ENCODE measurements around the gene HS3ST6.
"Not testable (repeated sequence)": the region's sequence is repeated elsewhere in the genome, so short reads cannot be mapped to it uniquely, and the experiment has no call there.

Gene HS3ST6

GRCh38 chr16:1946495-1947368 is 28.5 kb upstream of the HS3ST6 start:
- no peak for DNase-seq (ENCODE audit: low spot score)

GRCh38 chr16:1945559-1946391 is 27.6 kb upstream of the HS3ST6 start:
- no peak for DNase-seq (ENCODE audit: low spot score)

- no peak for DNase-seq (ENCODE audit: low spot score)
These were observed 26.5 kb upstream of the HS3ST6 start for GRCh38 chr16:1944612-1945199.

GRCh38 chr16:1942810-1943726 is 24.9 kb upstream of the HS3ST6 start, which contains the start of gene MSRB1:
TSS of gene MSRB1 (minus strand) at chr16:1943199. CDS start at chr16:1943156, 43 bp downstream.
- peak; percentile 100 for DNase-seq (ENCODE audit: low spot score)

GRCh38 chr16:1942047-1942809 is 24.0 kb upstream of the HS3ST6 start:
- no peak for DNase-seq (ENCODE audit: low spot score)

- DNase-seq (ENCODE audit: low spot score): no peak
These were observed 23.2 kb upstream of the HS3ST6 start for GRCh38 chr16:1941162-1942046.

- DNase-seq (ENCODE audit: low spot score): no peak
These were observed 22.3 kb upstream of the HS3ST6 start for GRCh38 chr16:1940273-1941161.

GRCh38 chr16:1939833-1940232 is 21.6 kb upstream of the HS3ST6 start:
- DNase-seq (ENCODE audit: low spot score): not testable (repeated sequence)

GRCh38 chr16:1938910-1939309 is 20.7 kb upstream of the HS3ST6 start:
- DNase-seq (ENCODE audit: low spot score): no peak

- DNase-seq (ENCODE audit: low spot score): no peak
These were observed 20.1 kb upstream of the HS3ST6 start for GRCh38 chr16:1938316-1938715.

GRCh38 chr16:1936945-1937479 is 18.8 kb upstream of the HS3ST6 start:
- no peak for DNase-seq (ENCODE audit: low spot score)

GRCh38 chr16:1933097-1933661 is 15.0 kb upstream of the HS3ST6 start:
- no peak for DNase-seq (ENCODE audit: low spot score)

GRCh38 chr16:1932050-1933028 is 14.1 kb upstream of the HS3ST6 start:
- no peak for DNase-seq (ENCODE audit: low spot score)

- DNase-seq (ENCODE audit: low spot score): no peak
These were observed 12.1 kb upstream of the HS3ST6 start for GRCh38 chr16:1930338-1930720.

GRCh38 chr16:1929578-1930337 is 11.5 kb upstream of the HS3ST6 start:
- DNase-seq (ENCODE audit: low spot score): peak; percentile 98

GRCh38 chr16:1929105-1929504 is 10.9 kb upstream of the HS3ST6 start:
- peak; percentile 59 for DNase-seq (ENCODE audit: low spot score)

Data from AG08395 (cell line).